Measurements from ENCODE around the gene FN3KRP. TPM values are rescaled to one million over a fixed set of nuclear protein-coding genes. Genes with fewer than 3 reads are reported as not detected.

FN3KRP gene
- total and polyA plus RNA-seq, 2 of the 13 experiments (the other 11 are each of a cell fraction or from before 2014, with no cell fraction given) = 22.4 to 28.2 TPM

DNA sequence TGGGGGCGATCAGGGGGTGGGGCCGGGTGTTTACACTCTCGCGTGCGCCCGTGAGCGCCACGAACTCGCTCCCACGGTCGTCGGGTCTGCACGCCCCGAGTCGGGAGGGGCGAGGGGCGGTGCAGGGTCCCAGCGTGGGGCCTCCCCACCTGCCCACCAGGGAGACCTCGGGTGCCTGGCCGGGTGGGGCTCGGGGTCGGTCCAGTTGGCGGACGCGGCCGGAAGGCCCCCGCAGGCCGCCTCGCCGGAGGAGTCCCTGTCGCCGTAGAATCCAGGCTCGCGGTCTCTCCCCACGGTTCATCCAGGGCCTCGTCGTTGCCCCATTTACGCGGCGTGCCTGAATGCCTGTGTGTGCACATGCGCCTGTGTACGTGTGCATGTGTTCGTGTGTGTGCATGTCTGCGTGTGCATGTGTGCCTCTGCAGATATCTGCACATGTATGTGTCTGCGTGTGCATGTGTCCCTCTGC lies 17.5 kb upstream of the FN3KRP start (continued):
- TF ChIP-seq, protein P1, sequence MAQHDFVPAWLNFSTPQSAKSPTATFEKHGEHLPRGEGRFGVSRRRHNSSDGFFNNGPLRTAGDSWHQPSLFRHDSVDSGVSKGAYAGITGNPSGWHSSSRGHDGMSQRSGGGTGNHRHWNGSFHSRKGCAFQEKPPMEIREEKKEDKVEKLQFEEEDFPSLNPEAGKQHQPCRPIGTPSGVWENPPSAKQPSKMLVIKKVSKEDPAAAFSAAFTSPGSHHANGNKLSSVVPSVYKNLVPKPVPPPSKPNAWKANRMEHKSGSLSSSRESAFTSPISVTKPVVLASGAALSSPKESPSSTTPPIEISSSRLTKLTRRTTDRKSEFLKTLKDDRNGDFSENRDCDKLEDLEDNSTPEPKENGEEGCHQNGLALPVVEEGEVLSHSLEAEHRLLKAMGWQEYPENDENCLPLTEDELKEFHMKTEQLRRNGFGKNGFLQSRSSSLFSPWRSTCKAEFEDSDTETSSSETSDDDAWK (CRISPR knock-in tag; IDR thresholded peaks at IDR 0.05) = no peak
- TF ChIP-seq, protein P2, sequence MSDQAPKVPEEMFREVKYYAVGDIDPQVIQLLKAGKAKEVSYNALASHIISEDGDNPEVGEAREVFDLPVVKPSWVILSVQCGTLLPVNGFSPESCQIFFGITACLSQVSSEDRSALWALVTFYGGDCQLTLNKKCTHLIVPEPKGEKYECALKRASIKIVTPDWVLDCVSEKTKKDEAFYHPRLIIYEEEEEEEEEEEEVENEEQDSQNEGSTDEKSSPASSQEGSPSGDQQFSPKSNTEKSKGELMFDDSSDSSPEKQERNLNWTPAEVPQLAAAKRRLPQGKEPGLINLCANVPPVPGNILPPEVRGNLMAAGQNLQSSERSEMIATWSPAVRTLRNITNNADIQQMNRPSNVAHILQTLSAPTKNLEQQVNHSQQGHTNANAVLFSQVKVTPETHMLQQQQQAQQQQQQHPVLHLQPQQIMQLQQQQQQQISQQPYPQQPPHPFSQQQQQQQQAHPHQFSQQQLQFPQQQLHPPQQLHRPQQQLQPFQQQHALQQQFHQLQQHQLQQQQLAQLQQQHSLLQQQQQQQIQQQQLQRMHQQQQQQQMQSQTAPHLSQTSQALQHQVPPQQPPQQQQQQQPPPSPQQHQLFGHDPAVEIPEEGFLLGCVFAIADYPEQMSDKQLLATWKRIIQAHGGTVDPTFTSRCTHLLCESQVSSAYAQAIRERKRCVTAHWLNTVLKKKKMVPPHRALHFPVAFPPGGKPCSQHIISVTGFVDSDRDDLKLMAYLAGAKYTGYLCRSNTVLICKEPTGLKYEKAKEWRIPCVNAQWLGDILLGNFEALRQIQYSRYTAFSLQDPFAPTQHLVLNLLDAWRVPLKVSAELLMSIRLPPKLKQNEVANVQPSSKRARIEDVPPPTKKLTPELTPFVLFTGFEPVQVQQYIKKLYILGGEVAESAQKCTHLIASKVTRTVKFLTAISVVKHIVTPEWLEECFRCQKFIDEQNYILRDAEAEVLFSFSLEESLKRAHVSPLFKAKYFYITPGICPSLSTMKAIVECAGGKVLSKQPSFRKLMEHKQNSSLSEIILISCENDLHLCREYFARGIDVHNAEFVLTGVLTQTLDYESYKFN (CRISPR knock-in tag; conservative IDR thresholded peaks at IDR 0.05) = no peak
- TF ChIP-seq ZNF296 (CRISPR knock-in tag; conservative IDR thresholded peaks at IDR 0.05) = no peak
- TF ChIP-seq, protein P3, sequence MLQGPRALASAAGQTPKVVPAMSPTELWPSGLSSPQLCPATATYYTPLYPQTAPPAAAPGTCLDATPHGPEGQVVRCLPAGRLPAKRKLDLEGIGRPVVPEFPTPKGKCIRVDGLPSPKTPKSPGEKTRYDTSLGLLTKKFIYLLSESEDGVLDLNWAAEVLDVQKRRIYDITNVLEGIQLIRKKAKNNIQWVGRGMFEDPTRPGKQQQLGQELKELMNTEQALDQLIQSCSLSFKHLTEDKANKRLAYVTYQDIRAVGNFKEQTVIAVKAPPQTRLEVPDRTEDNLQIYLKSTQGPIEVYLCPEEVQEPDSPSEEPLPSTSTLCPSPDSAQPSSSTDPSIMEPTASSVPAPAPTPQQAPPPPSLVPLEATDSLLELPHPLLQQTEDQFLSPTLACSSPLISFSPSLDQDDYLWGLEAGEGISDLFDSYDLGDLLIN (CRISPR knock-in tag; IDR thresholded peaks at IDR 0.05; ENCODE audit: borderline replicate concordance) = no peak
- no peak for TF ChIP-seq ZNF781 (CRISPR knock-in tag; IDR thresholded peaks at IDR 0.05; ENCODE audit: borderline replicate concordance, not compliant biosample characterization)
- no peak for TF ChIP-seq ZNF20 (CRISPR knock-in tag; IDR thresholded peaks at IDR 0.05)
- TF ChIP-seq, protein P4, sequence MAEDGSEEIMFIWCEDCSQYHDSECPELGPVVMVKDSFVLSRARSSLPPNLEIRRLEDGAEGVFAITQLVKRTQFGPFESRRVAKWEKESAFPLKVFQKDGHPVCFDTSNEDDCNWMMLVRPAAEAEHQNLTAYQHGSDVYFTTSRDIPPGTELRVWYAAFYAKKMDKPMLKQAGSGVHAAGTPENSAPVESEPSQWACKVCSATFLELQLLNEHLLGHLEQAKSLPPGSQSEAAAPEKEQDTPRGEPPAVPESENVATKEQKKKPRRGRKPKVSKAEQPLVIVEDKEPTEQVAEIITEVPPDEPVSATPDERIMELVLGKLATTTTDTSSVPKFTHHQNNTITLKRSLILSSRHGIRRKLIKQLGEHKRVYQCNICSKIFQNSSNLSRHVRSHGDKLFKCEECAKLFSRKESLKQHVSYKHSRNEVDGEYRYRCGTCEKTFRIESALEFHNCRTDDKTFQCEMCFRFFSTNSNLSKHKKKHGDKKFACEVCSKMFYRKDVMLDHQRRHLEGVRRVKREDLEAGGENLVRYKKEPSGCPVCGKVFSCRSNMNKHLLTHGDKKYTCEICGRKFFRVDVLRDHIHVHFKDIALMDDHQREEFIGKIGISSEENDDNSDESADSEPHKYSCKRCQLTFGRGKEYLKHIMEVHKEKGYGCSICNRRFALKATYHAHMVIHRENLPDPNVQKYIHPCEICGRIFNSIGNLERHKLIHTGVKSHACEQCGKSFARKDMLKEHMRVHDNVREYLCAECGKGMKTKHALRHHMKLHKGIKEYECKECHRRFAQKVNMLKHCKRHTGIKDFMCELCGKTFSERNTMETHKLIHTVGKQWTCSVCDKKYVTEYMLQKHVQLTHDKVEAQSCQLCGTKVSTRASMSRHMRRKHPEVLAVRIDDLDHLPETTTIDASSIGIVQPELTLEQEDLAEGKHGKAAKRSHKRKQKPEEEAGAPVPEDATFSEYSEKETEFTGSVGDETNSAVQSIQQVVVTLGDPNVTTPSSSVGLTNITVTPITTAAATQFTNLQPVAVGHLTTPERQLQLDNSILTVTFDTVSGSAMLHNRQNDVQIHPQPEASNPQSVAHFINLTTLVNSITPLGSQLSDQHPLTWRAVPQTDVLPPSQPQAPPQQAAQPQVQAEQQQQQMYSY (CRISPR knock-in tag; IDR thresholded peaks at IDR 0.05) = no peak
- TF ChIP-seq MTF2 (CRISPR knock-in tag; IDR thresholded peaks at IDR 0.05; ENCODE audit: borderline replicate concordance) = no peak
- TF ChIP-seq, protein P5, sequence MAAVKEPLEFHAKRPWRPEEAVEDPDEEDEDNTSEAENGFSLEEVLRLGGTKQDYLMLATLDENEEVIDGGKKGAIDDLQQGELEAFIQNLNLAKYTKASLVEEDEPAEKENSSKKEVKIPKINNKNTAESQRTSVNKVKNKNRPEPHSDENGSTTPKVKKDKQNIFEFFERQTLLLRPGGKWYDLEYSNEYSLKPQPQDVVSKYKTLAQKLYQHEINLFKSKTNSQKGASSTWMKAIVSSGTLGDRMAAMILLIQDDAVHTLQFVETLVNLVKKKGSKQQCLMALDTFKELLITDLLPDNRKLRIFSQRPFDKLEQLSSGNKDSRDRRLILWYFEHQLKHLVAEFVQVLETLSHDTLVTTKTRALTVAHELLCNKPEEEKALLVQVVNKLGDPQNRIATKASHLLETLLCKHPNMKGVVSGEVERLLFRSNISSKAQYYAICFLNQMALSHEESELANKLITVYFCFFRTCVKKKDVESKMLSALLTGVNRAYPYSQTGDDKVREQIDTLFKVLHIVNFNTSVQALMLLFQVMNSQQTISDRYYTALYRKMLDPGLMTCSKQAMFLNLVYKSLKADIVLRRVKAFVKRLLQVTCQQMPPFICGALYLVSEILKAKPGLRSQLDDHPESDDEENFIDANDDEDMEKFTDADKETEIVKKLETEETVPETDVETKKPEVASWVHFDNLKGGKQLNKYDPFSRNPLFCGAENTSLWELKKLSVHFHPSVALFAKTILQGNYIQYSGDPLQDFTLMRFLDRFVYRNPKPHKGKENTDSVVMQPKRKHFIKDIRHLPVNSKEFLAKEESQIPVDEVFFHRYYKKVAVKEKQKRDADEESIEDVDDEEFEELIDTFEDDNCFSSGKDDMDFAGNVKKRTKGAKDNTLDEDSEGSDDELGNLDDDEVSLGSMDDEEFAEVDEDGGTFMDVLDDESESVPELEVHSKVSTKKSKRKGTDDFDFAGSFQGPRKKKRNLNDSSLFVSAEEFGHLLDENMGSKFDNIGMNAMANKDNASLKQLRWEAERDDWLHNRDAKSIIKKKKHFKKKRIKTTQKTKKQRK (IDR thresholded peaks at IDR 0.05; ENCODE audit: low read length) = no peak
- TF ChIP-seq ZNF274 (CRISPR knock-in tag; IDR thresholded peaks at IDR 0.05) = peak; percentile 79; the same call in 1 of the 2 replicates
- peak; percentile 72 for TF ChIP-seq RBFOX2 (IDR thresholded peaks at IDR 0.05; ENCODE audit: low read depth, low read length)
- no peak for TF ChIP-seq RBM22 (optimal IDR thresholded peaks at IDR 0.05; ENCODE audit: low read length)
- TF ChIP-seq ZNF446 (CRISPR knock-in tag; IDR thresholded peaks at IDR 0.05) = no peak
- no peak for TF ChIP-seq PCBP1 (IDR thresholded peaks at IDR 0.05; ENCODE audit: borderline replicate concordance, low read depth, low read length)
- 0 out of 2 replicates have a peak, but pooled peaks have one; percentile 15 for TF ChIP-seq ZNF619 (CRISPR knock-in tag; IDR thresholded peaks at IDR 0.05)
- no peak for TF ChIP-seq RORA (CRISPR knock-in tag; IDR thresholded peaks at IDR 0.05)
